Prostate gland (tissue), 2 donors: ENCODE measurements around the gene WDSUB1.

Experiments
- POLR2A ChIP-seq: fragments of 450-650 bp; IDR thresholded peaks from one replicate; pipeline ENCODE4 v1.6.1; 2016; ENCODE audit warnings: antibody characterized with exemption, mild to moderate bottlenecking
- TF ChIP-seq, protein P1 (sequence below), 4 experiments: fragments of 200-600 bp in 2 of 4; fragments of 450-650 bp in 2 of 4; sonication (generic) in 2 of 4; IDR thresholded peaks; 1 replicate in 3 of 4; 2 replicates in 1 of 4; pipeline ENCODE4 v1.5.1; 2016 to 2019; ENCODE audit warnings: antibody characterized with exemption in 4 of 4, mild to moderate bottlenecking in 2 of 4, moderate library complexity in 2 of 4

DNA sequence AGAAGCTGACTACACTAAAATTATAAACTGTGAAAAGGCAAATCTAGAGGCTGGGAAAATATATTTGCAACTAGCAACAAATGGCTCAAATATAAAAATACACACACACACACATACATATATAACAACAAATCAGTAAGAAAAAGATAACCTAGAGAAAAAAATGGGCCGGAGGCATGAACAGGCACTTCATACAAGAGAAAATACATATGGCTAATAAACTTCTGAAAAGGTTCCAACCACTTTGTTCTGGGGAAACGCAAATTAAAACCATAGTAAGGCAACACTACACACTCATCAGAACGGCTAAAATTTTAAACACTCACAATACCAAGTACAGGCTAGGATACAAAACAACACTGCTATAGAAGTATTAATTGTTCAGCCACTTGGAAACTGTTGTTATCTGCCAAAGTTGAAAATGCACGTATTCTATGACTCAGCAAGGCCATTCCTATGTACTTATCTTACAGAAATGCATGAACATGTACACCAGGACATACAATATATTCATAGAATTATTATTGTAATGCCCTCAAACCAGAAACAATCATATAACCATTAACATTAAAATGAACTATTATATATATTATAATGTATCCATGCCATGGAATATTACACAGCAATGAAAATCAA is 15.6 kb downstream of the WDSUB1 start:
- TF ChIP-seq POLR2A = no peak
- TF ChIP-seq, protein P1, sequence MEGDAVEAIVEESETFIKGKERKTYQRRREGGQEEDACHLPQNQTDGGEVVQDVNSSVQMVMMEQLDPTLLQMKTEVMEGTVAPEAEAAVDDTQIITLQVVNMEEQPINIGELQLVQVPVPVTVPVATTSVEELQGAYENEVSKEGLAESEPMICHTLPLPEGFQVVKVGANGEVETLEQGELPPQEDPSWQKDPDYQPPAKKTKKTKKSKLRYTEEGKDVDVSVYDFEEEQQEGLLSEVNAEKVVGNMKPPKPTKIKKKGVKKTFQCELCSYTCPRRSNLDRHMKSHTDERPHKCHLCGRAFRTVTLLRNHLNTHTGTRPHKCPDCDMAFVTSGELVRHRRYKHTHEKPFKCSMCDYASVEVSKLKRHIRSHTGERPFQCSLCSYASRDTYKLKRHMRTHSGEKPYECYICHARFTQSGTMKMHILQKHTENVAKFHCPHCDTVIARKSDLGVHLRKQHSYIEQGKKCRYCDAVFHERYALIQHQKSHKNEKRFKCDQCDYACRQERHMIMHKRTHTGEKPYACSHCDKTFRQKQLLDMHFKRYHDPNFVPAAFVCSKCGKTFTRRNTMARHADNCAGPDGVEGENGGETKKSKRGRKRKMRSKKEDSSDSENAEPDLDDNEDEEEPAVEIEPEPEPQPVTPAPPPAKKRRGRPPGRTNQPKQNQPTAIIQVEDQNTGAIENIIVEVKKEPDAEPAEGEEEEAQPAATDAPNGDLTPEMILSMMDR (IDR thresholded peaks at IDR 0.05) = no peak
